ENCODE data around the gene POLN. TPM values are rescaled to one million over a fixed set of nuclear protein-coding genes. Genes with fewer than 3 reads are reported as not detected.

The POLN gene
- total and polyA plus RNA-seq, 2 of the 4 experiments (the other 2 are of a cell fraction) = 0.63 to 0.72 TPM

GRCh38 chr4:2095236-2096072, 146.5 kb downstream of the POLN start (continued):
- TF ChIP-seq USF2 (IDR thresholded peaks at IDR 0.05; ENCODE audit: low read depth, low read length) = no peak

GRCh38 chr4:2094545-2094944, 147.4 kb downstream of the POLN start:
- Histone ChIP-seq H3K27me3 (ENCODE audit: control insufficient read depth, insufficient read depth, low read length) (peaks cover 22% of the 10 kb centered on the region), H3K4me3 (ENCODE audit: insufficient read depth, low read depth, low read length) (no peak overlapping the region), H3K9ac (ENCODE audit: low read depth, low read length) (no peak overlapping the region), H2BK5ac (ENCODE audit: low read depth, low read length, poor library complexity, severe bottlenecking) (no peak overlapping the region), H3K56ac (ENCODE audit: extremely low read depth, insufficient read depth, low read length) (no peak overlapping the region), H3K9me3 (ENCODE audit: control insufficient read depth, insufficient read depth, low read length) (peaks cover 12% of the 10 kb centered on the region), H3K79me1 (ENCODE audit: low read depth in 1 of 2, low read length in 2 of 2) (no peaks in the 10 kb centered on the region), H3K4me1 (ENCODE audit: control insufficient read depth, insufficient read depth, low read length) (0 out of 2 replicates have a peak, but pooled peaks cover 1% of the 10 kb centered on the region), H2AK5ac (ENCODE audit: low read depth, low read length) (no peak overlapping the region), H2BK20ac (ENCODE audit: low read depth, low read length) (no peak overlapping the region), H2AFZ (replicated peaks; ENCODE audit: low read length, poor library complexity) (no peak overlapping the region), H4K20me1 (ENCODE audit: insufficient read depth, low read length) (no peaks in the 10 kb centered on the region), H3K27ac (ENCODE audit: insufficient read depth, low read length) (no peak overlapping the region), H4K8ac (ENCODE audit: low read depth in 2 of 2, low read length in 2 of 2) (no peak overlapping the region), H3K14ac (replicated peaks; ENCODE audit: low read depth, low read length) (no peak overlapping the region), H3K23ac (ENCODE audit: low read depth, low read length) (no peak overlapping the region), H3K4ac (ENCODE audit: low read depth, low read length) (no peak overlapping the region), H2BK120ac (ENCODE audit: low read depth, low read length) (no peak overlapping the region), H2BK15ac (ENCODE audit: low read depth, low read length) (no peak overlapping the region), H3K4me2 (ENCODE audit: low read depth, low read length) (no peak overlapping the region), H3K9me1 (ENCODE audit: insufficient read depth, low read length) (no peaks in the 10 kb centered on the region), H4K5ac (ENCODE audit: low read depth, low read length) (no peak overlapping the region), H3K18ac (ENCODE audit: low read depth, low read length) (no peak overlapping the region), H4K91ac (ENCODE audit: insufficient read depth, low read depth, low read length) (no peak overlapping the region), H2AK9ac (replicated peaks; ENCODE audit: low read depth, low read length, poor library complexity) (no peak overlapping the region), H3K36me3 (ENCODE audit: control insufficient read depth, insufficient read depth, low read length) (no peaks in the 10 kb centered on the region)
- DNase-seq = no peak
- dilution Hi-C loops (cut with HindIII; ENCODE audit: low sequenced_read_pairs, unreplicated experiment) (no loop called here), in situ Hi-C loops (cut with MboI; ENCODE audit: low sequenced_read_pairs) (no loop called here), intact Hi-C loops (cut with micrococcal nuclease) (no loop called here)
- no TSS peak for BruUV-seq (replicated peaks)
- CTCF ChIA-PET = no interaction called here
- 88% methylated on average over 3 of the region's 4 CpGs; no CpG with 5 or more reads in 1 of the 2 experiments for WGBS, 2 experiments (ENCODE audit: extremely low coverage in 2 of 2, insufficient read length in 1 of 2)
- ATAC-seq (ENCODE audit: low read depth) = no peak
- POLR2A ChIA-PET (ENCODE audit: unreplicated experiment) = no interaction called here
- TF ChIP-seq ELK1 (IDR thresholded peaks at IDR 0.05; ENCODE audit: borderline replicate concordance, low read depth, low read length) (no peak), SMC3 (IDR thresholded peaks at IDR 0.05; ENCODE audit: low read depth, low read length) (no peak), FOS (IDR thresholded peaks at IDR 0.05; ENCODE audit: low read depth, low read length) (no peak), RCOR1 (IDR thresholded peaks at IDR 0.05; ENCODE audit: insufficient replicate concordance, low read length) (no peak), BHLHE40 (IDR thresholded peaks at IDR 0.05; ENCODE audit: low read depth, low read length) (no peak), MAFK (IDR thresholded peaks at IDR 0.05; ENCODE audit: low read depth, low read length) (no peak), MAZ (IDR thresholded peaks at IDR 0.05; ENCODE audit: borderline replicate concordance, low read depth, low read length) (no peak), NFE2L2 (IDR thresholded peaks at IDR 0.05; ENCODE audit: low read depth, low read length) (no peak), RFX5 (IDR thresholded peaks at IDR 0.05; ENCODE audit: low read depth, low read length) (no peak), MXI1 (IDR thresholded peaks at IDR 0.05; ENCODE audit: borderline replicate concordance, low read depth, low read length) (no peak), USF2 (IDR thresholded peaks at IDR 0.05; ENCODE audit: low read depth, low read length) (no peak), POLR2A (IDR thresholded peaks at IDR 0.05; ENCODE audit: low read depth, low read length) (no peak), CHD1 (IDR thresholded peaks at IDR 0.05; ENCODE audit: low read depth, low read length) (no peak), CEBPB (IDR thresholded peaks at IDR 0.05; ENCODE audit: low read depth, low read length) (no peak)

Measured in IMR-90 (cell line).